CD14-positive monocyte (primary cell): ENCODE data around the gene ZFHX3. TPM values are rescaled to one million over a fixed set of nuclear protein-coding genes. Genes with fewer than 3 reads are reported as not detected.

Experiments used
- DNase-seq, 3 donors: peaks; one replicate each; pipeline ENCODE4 v3.0.0-alpha.2; 2011 to 2022
- H2AFZ ChIP-seq: 2 replicates; pipeline ENCODE4 v1.6.0; 2012; ENCODE audit warnings: mild to moderate bottlenecking, low read depth, low read length, inconsistent platforms; ENCODE audit not compliant: insufficient read depth, poor library complexity, severe bottlenecking
- H3K27ac ChIP-seq, 2 donors: 1 replicate in 1 of 2; 2 replicates in 1 of 2; pipeline ENCODE4 v1.5.1; 2012 to 2013; ENCODE audit warnings: low read length in 2 of 2, control low read depth in 1 of 2, inconsistent platforms in 1 of 2, low read depth in 1 of 2, mild to moderate bottlenecking in 1 of 2
- H3K27me3 ChIP-seq, 2 donors: one replicate each; pipeline versions ENCODE4 v1.6.0 to v1.6.1; 2011 to 2013; ENCODE audit warnings: low read length in 2 of 2; ENCODE audit not compliant: control insufficient read depth in 2 of 2, insufficient read depth in 2 of 2
- H3K36me3 ChIP-seq, 2 donors: replicated peaks in 1 of 2; 1 replicate in 1 of 2; 2 replicates in 1 of 2; pipeline versions ENCODE4 v1.5.1 to v1.6.1; 2012 to 2013; ENCODE audit warnings: low read length in 2 of 2, control low read depth in 1 of 2, inconsistent platforms in 1 of 2, mild to moderate bottlenecking in 1 of 2; ENCODE audit not compliant: insufficient read depth in 2 of 2, control insufficient read depth in 1 of 2
- H3K4me1 ChIP-seq, 2 donors: 1 replicate in 1 of 2; 2 replicates in 1 of 2; pipeline versions ENCODE4 v1.5.1 to v1.6.1; 2012 to 2013; ENCODE audit warnings: low read length in 2 of 2, control low read depth in 1 of 2, inconsistent platforms in 1 of 2, mild to moderate bottlenecking in 1 of 2, moderate library complexity in 1 of 2; ENCODE audit not compliant: insufficient read depth in 2 of 2, control insufficient read depth in 1 of 2
- H3K4me2 ChIP-seq: replicated peaks from 2 replicates; pipeline ENCODE3; 2012; ENCODE audit warnings: low read length, moderate library complexity, mild to moderate bottlenecking; ENCODE audit not compliant: poor library complexity, severe bottlenecking; ENCODE audit errors: extremely low read depth
- H3K4me3 ChIP-seq, 3 experiments: fragments of 200-600 bp in 1 of 3; sonication (generic) in 1 of 3; replicated peaks in 1 of 3; 1 replicate in 2 of 3; 2 replicates in 1 of 3; pipeline ENCODE4 v1.5.1; 2011 to 2013; ENCODE audit warnings: low read length in 3 of 3, mild to moderate bottlenecking in 3 of 3, control low read depth in 2 of 3, low read depth in 2 of 3, inconsistent platforms in 1 of 3, moderate library complexity in 1 of 3
- H3K79me2 ChIP-seq: 2 replicates; pipeline ENCODE4 v1.6.0; 2012; ENCODE audit warnings: mild to moderate bottlenecking, control low read depth, inconsistent platforms, low read length, moderate library complexity; ENCODE audit not compliant: insufficient read depth
- H3K9ac ChIP-seq: 2 replicates; pipeline ENCODE4 v1.6.0; 2017; ENCODE audit warnings: low read length, mild to moderate bottlenecking; ENCODE audit not compliant: insufficient read depth, poor library complexity, severe bottlenecking
- H3K9me3 ChIP-seq, 2 donors: replicated peaks in 1 of 2; 1 replicate in 1 of 2; 2 replicates in 1 of 2; pipeline versions ENCODE4 v1.5.1 to v1.6.1; 2012 to 2013; ENCODE audit warnings: low read length in 2 of 2, control low read depth in 1 of 2; ENCODE audit not compliant: control insufficient read depth in 1 of 2, insufficient read depth in 1 of 2
- H4K20me1 ChIP-seq: 2 replicates; pipeline ENCODE4 v1.6.0; 2012; ENCODE audit warnings: mild to moderate bottlenecking, low read length, control low read depth, moderate library complexity; ENCODE audit not compliant: insufficient read depth
- H3K27ac Mint-ChIP-seq, 7 donors: one replicate each; pipeline ENCODE4 v1.8.0; 2020; ENCODE audit warnings: mild to moderate bottlenecking in 7 of 7, mixed read lengths in 7 of 7, moderate library complexity in 6 of 7, inconsistent platforms in 2 of 7
- H3K27me3 Mint-ChIP-seq, 3 donors: one replicate each; pipeline ENCODE4 v1.8.0; 2021 to 2022; ENCODE audit warnings: low read depth in 3 of 3, mild to moderate bottlenecking in 3 of 3, mixed read lengths in 3 of 3, moderate library complexity in 3 of 3, inconsistent platforms in 1 of 3
- H3K36me3 Mint-ChIP-seq, 2 donors: one replicate each; pipeline ENCODE4 v1.8.0; 2020; ENCODE audit warnings: mixed read lengths in 2 of 2, inconsistent platforms in 1 of 2, mild to moderate bottlenecking in 1 of 2
- H3K4me1 Mint-ChIP-seq: one replicate; pipeline ENCODE4 v1.8.0; 2020; ENCODE audit warnings: mild to moderate bottlenecking, mixed read lengths
- H3K4me3 Mint-ChIP-seq, 2 donors: one replicate each; pipeline ENCODE4 v1.8.0; 2020; ENCODE audit warnings: mild to moderate bottlenecking in 2 of 2, mixed read lengths in 2 of 2, moderate library complexity in 1 of 2
- H3K9me3 Mint-ChIP-seq, 7 donors: one replicate each; pipeline ENCODE4 v1.8.0; 2020 to 2022; ENCODE audit warnings: mixed read lengths in 7 of 7, mild to moderate bottlenecking in 6 of 7, moderate library complexity in 6 of 7, inconsistent platforms in 2 of 7
- WGBS: methylation state at CpG from one replicate; pipeline ENCODE4 v1.1.5; 2013; ENCODE audit warnings: missing lambda C conversion rate; ENCODE audit not compliant: insufficient coverage; 5-methylcytosine and 5-hydroxymethylcytosine counted together
- intact Hi-C, 2 donors: fragments of 100-400 bp; cut with micrococcal nuclease; formaldehyde crosslinking; loops; one replicate each; pipeline versions ENCODE4 v1.15.0 to v1.15.1; 2023
- polyA plus RNA-seq, 3 donors: library from polyadenylated mRNA; depleted of rRNA in 1 of 3; unstranded in 2 of 3; stranded (reverse) in 1 of 3; fragments of 300-500 nt in 2 of 3; fragments of >200 nt in 1 of 3; fragmentation: Illumina TruSeq in 2 of 3; gene quantifications; 1 replicate in 2 of 3; 2 replicates in 1 of 3; pipeline ENCODE4 v1.2.3, GENCODE V29; 2012 to 2021
- TF ChIP-seq, protein P1 (sequence below): fragments of 200-600 bp; IDR thresholded peaks from one replicate; pipeline ENCODE4 v1.8.0; 2022; ENCODE audit warnings: antibody characterized with exemption, mild to moderate bottlenecking

Gene ZFHX3
- polyA plus RNA-seq, 3 donors = 0.42 to 4.2 (median 0.43) TPM

DNA sequence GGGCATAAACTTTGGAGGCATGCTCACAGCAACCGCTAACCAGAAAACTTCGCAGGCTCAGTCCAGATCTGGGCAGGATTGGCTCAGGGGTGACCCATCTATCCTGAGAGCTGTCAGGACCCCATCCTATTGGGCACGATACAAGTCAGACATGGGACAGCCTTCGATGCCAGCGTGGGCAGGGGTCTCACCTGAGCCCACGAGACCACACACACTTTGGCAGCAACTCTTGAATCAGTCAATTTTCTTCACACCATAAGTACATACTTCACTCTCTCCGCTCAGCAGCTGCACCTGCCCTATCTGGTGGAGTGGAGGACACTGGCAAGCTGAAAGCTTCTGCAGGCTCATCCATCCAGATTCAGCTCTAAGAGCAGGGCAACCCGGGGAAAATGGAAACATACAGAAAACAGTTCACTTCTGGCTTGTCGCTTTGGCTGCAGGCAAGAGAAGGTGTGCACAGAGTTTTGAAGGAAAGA is 48.3 kb downstream of the ZFHX3 start:
- peak overlapping the region in 2 of 7 donors; percentile 25 to 64 for H3K27ac Mint-ChIP-seq
- Histone ChIP-seq H3K4me2 (no peak overlapping the region), H3K79me2 (peaks cover 32% of the 10 kb centered on the region), H3K4me3 (no peak overlapping the region), H3K27ac (no peak overlapping the region), H3K36me3 (no peaks in the 10 kb centered on the region), H3K27me3 (no peaks in the 10 kb centered on the region), H3K9me3 (peaks cover 8 to 13% of the 10 kb centered on the region in 2 donors), H3K9ac (no peak overlapping the region), H3K4me1 (peaks cover 45 to 55% of the 10 kb centered on the region in 2 donors), H4K20me1 (peaks cover 49% of the 10 kb centered on the region), H2AFZ (no peak overlapping the region)
- WGBS = 92% methylated on average over 9 of the region's 9 CpGs
- H3K27me3 Mint-ChIP-seq = peaks cover 0 to 2% (median 0%) of the 10 kb centered on the region in 3 donors
- peaks cover 7 to 11% of the 10 kb centered on the region in 2 donors for H3K36me3 Mint-ChIP-seq
- TF ChIP-seq, protein P1, sequence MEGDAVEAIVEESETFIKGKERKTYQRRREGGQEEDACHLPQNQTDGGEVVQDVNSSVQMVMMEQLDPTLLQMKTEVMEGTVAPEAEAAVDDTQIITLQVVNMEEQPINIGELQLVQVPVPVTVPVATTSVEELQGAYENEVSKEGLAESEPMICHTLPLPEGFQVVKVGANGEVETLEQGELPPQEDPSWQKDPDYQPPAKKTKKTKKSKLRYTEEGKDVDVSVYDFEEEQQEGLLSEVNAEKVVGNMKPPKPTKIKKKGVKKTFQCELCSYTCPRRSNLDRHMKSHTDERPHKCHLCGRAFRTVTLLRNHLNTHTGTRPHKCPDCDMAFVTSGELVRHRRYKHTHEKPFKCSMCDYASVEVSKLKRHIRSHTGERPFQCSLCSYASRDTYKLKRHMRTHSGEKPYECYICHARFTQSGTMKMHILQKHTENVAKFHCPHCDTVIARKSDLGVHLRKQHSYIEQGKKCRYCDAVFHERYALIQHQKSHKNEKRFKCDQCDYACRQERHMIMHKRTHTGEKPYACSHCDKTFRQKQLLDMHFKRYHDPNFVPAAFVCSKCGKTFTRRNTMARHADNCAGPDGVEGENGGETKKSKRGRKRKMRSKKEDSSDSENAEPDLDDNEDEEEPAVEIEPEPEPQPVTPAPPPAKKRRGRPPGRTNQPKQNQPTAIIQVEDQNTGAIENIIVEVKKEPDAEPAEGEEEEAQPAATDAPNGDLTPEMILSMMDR = no peak
- DNase-seq = no peak
- H3K4me1 Mint-ChIP-seq = peaks cover 59% of the 10 kb centered on the region
- intact Hi-C loops = no loop called here
- no peak overlapping the region for H3K4me3 Mint-ChIP-seq
- H3K9me3 Mint-ChIP-seq = peaks cover 3 to 19% (median 11%) of the 10 kb centered on the region in 7 donors

DNA sequence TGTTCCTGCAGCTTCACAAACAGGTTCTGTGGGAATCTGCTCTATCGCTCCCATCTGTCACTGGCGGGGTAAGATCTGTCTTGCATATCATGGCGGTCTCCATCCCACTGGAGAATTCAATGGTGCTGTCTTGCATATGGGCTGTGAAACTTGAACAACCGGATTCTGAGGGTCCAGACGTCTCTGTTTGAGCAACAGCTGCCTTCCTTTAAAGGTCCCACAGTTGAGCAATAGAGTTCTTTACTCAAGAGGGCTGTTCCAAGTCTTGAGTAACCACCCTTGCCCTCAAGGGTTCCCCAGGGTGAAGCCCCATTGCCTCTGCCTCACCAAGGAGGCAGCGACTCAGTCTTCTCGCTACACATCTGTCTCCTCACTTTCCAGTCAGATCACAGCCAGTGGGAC is 50.8 kb downstream of the ZFHX3 start:
- Histone ChIP-seq H4K20me1 (peaks cover 68% of the 10 kb centered on the region), H3K9ac (no peak overlapping the region), H3K27ac (peak overlapping the region; percentile 47 to 71), H3K36me3 (no peaks in the 10 kb centered on the region), H3K79me2 (peaks cover 35% of the 10 kb centered on the region), H3K4me3 (peak overlapping the region in 1 of 3 experiments; percentile 49), H3K9me3 (peaks cover 8 to 13% of the 10 kb centered on the region in 2 donors), H3K27me3 (no peaks in the 10 kb centered on the region), H3K4me1 (peaks cover 45 to 55% of the 10 kb centered on the region in 2 donors), H3K4me2 (peak overlapping the region; percentile 51), H2AFZ (no peak overlapping the region)
- TF ChIP-seq, protein P1 = no peak
- Mint-ChIP-seq H3K9me3 (peaks cover 3 to 19% (median 11%) of the 10 kb centered on the region in 7 donors), H3K4me3 (peak overlapping the region; percentile 50 to 71), H3K4me1 (peaks cover 61% of the 10 kb centered on the region), H3K27me3 (peaks cover 0 to 2% (median 2%) of the 10 kb centered on the region in 3 donors), H3K36me3 (peaks cover 7 to 11% of the 10 kb centered on the region in 2 donors), H3K27ac (peak overlapping the region; percentile 80 to 94 (median 88))
- intact Hi-C loops = no loop called here
- WGBS = 19% methylated on average over 5 of the region's 7 CpGs
- DNase-seq = peak; percentile 67 to 90 (median 87)
